CD4-positive, alpha-beta memory T cell (primary cell): ENCODE measurements around the gene EML6. TPM values are rescaled to one million over a fixed set of nuclear protein-coding genes. Genes with fewer than 3 reads are reported as not detected.
A peak's percentile ranks its signal among the peaks of the same experiment; 100 is the strongest.

ENCODE experiments used
- CTCF ChIA-PET: fragments of 350-600 bp; sonication (Branson Sonifier 250); formaldehyde crosslinking; loops from one replicate; lab custom pipeline; 2021; ENCODE audit warnings: inconsistent platforms; ENCODE audit not compliant: partially characterized antibody; lab: Charles Lee
- POLR2A ChIA-PET: fragments of 350-600 bp; sonication (Branson Sonifier 250); formaldehyde crosslinking; loops from one replicate; lab custom pipeline; 2021; ENCODE audit not compliant: partially characterized antibody; lab: Charles Lee
- DNase-seq, 5 donors: peaks; one replicate each; pipeline versions ENCODE4 v3.0.0 to v3.0.0-alpha.2; 2020 to 2022; ENCODE audit warnings: mixed read lengths in 1 of 5
- H3K27ac ChIP-seq: one replicate; pipeline ENCODE4 v1.7.0; 2013; ENCODE audit warnings: low read depth, low read length
- H3K27me3 ChIP-seq: 2 replicates; pipeline ENCODE4 v1.7.0; 2013; ENCODE audit warnings: mild to moderate bottlenecking, low read length, moderate library complexity; ENCODE audit not compliant: insufficient read depth
- H3K36me3 ChIP-seq: 2 replicates; pipeline ENCODE4 v1.7.0; 2013; ENCODE audit warnings: mild to moderate bottlenecking, low read length, moderate library complexity; ENCODE audit not compliant: insufficient read depth
- H3K4me1 ChIP-seq: 2 replicates; pipeline ENCODE4 v1.7.0; 2013; ENCODE audit warnings: mild to moderate bottlenecking, low read length, moderate library complexity; ENCODE audit not compliant: insufficient read depth
- H3K4me3 ChIP-seq, 2 donors: one replicate each; pipeline ENCODE4 v1.7.0; 2013; ENCODE audit warnings: low read length in 2 of 2, mild to moderate bottlenecking in 1 of 2
- H3K9me3 ChIP-seq, 2 donors: one replicate each; pipeline ENCODE4 v1.7.0; 2013; ENCODE audit warnings: low read length in 2 of 2, control low read depth in 1 of 2; ENCODE audit not compliant: control insufficient read depth in 1 of 2
- H3K27ac Mint-ChIP-seq, 7 donors: one replicate each; pipeline ENCODE4 v1.8.0; 2020 to 2021; ENCODE audit warnings: mixed read lengths in 7 of 7, mild to moderate bottlenecking in 6 of 7, inconsistent platforms in 3 of 7, moderate library complexity in 3 of 7
- H3K27me3 Mint-ChIP-seq, 2 donors: one replicate each; pipeline ENCODE4 v1.8.0; 2020 to 2021; ENCODE audit warnings: mixed read lengths in 2 of 2
- H3K36me3 Mint-ChIP-seq, 2 donors: one replicate each; pipeline ENCODE4 v1.8.0; 2020 to 2021; ENCODE audit warnings: mixed read lengths in 2 of 2, inconsistent platforms in 1 of 2, mild to moderate bottlenecking in 1 of 2
- H3K4me1 Mint-ChIP-seq, 4 donors: one replicate each; pipeline ENCODE4 v1.8.0; 2020 to 2021; ENCODE audit warnings: mixed read lengths in 4 of 4, mild to moderate bottlenecking in 1 of 4
- H3K4me3 Mint-ChIP-seq, 8 donors: one replicate each; pipeline ENCODE4 v1.8.0; 2020 to 2021; ENCODE audit warnings: mixed read lengths in 8 of 8, mild to moderate bottlenecking in 7 of 8, moderate library complexity in 6 of 8, inconsistent platforms in 3 of 8
- H3K9me3 Mint-ChIP-seq, 8 donors: one replicate each; pipeline ENCODE4 v1.8.0; 2020 to 2021; ENCODE audit warnings: mixed read lengths in 8 of 8, mild to moderate bottlenecking in 5 of 8, inconsistent platforms in 3 of 8, moderate library complexity in 1 of 8
- intact Hi-C: fragments of 100-400 bp; cut with micrococcal nuclease; formaldehyde crosslinking; loops from one replicate; pipeline ENCODE4 v1.15.1; 2023
- polyA plus RNA-seq, 2 donors: library from polyadenylated mRNA; unstranded; fragments of 300-500 nt; fragmentation: Illumina TruSeq; gene quantifications; one replicate each; pipeline ENCODE4 v1.2.3, GENCODE V29; 2021
- total RNA-seq, 2 experiments: library from RNA; stranded (reverse); gene quantifications; one replicate each; pipeline ENCODE4 v1.2.3, GENCODE V29; 2021

Gene EML6
- total and polyA plus RNA-seq, 4 experiments from 2014 or later, result 0.02 to 3.9 (median 1.8) TPM; not detected in 1

DNA sequence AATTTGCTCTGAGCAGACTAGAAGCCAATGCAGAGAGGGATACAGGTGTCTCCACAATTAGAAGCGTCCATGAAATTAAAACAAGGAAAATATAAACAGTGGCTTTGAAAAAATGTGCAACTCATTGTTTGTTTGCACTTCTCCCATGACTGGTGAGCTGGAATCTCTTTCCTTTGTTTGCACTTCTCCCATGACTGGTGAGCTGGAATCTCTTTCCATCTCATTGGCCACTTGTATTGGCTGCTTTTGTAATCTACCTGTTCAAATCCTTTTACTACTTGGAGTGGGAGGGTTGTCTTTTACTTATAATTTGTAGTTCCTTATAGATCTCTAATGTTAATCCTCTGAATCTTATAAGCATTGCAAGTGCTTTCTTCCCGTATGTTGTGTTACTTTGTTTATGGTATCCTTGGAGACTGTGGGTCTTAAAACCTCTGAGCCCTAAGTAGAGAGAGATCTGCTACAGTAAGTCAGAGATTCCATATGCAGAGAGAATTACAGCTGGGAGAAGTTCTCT is 232.7 kb downstream of the EML6 start:
- Mint-ChIP-seq H3K9me3 (peaks cover 0 to 2% (median 0%) of the 10 kb centered on the region in 8 donors), H3K36me3 (no peaks in the 10 kb centered on the region), H3K4me3 (no peak overlapping the region), H3K27ac (peak overlapping the region in 1 of 7 donors; percentile 46), H3K27me3 (no peaks in the 10 kb centered on the region), H3K4me1 (peaks cover 0 to 7% (median 4%) of the 10 kb centered on the region in 4 donors)
- no peaks in the 10 kb centered on the region for H3K27me3 ChIP-seq
- intact Hi-C loops, result no loop called here
- ChIA-PET CTCF (interaction anchor here (1.2 kb wide), 2 partner anchors 9 to 212 kb away, joined by 3 read pairs; no protein-coding TSS in a partner anchor), POLR2A (interaction anchor here (0.8 kb wide), 1 partner anchor 9 kb away, joined by 3 read pairs; no protein-coding TSS in a partner anchor)
- H3K4me3 ChIP-seq, result no peak overlapping the region
- no peaks in the 10 kb centered on the region for H3K36me3 ChIP-seq
- H3K27ac ChIP-seq, result no peak overlapping the region
- H3K9me3 ChIP-seq, result no peaks in the 10 kb centered on the region
- DNase-seq, result no peak
- no peaks in the 10 kb centered on the region for H3K4me1 ChIP-seq

DNA sequence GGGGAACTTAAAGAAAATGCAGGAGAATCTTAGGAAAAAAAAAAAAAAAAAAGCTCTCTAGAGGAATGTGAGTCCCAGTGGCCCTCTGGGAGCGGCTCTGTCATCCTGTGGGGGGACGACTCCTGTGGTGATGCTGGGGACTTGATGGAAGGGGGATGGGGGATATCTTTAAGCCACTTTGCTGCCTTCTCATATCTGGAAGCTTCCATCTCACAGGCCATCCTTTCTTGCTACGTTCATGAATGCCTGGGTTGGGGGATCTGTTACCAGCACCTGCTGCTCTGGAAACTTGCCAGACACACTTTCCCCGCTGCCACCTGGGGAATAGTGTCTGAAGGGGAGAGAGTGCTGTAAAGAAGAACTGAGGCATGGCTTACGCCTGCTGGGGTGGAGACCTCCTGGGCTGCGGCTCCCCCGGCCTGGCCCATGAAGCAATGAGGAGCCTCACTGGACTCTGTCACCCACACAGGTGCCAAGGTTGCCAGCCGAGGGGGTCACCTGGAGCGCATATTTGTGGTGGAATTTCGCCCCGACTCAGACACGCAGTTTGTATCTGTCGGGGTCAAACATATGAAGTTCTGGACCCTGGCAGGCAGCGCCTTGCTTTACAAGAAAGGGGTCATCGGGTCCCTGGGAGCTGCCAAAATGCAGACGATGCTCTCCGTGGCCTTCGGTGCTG is 234.0 kb downstream of the EML6 start:
- H3K4me3 ChIP-seq, result no peak overlapping the region
- no peaks in the 10 kb centered on the region for H3K36me3 ChIP-seq
- H3K9me3 ChIP-seq, result no peaks in the 10 kb centered on the region
- H3K4me1 ChIP-seq, result no peaks in the 10 kb centered on the region
- ChIA-PET CTCF (interaction anchor here (1.2 kb wide), 1 partner anchor 211 kb away, joined by 3 read pairs; no protein-coding TSS in a partner anchor), POLR2A (interaction anchor here (1.0 kb wide), 1 partner anchor 8 kb away, joined by 5 read pairs; no protein-coding TSS in a partner anchor)
- no peaks in the 10 kb centered on the region for H3K27me3 ChIP-seq
- no peak overlapping the region for H3K27ac ChIP-seq
- no peak overlapping the region for H3K4me3 Mint-ChIP-seq
- no peaks in the 10 kb centered on the region for H3K27me3 Mint-ChIP-seq
- H3K9me3 Mint-ChIP-seq, result no peaks in the 10 kb centered on the region
- H3K36me3 Mint-ChIP-seq, result no peaks in the 10 kb centered on the region
- DNase-seq, result no peak
- H3K27ac Mint-ChIP-seq, result no peak overlapping the region
- intact Hi-C loops, result no loop called here
- H3K4me1 Mint-ChIP-seq, result peaks cover 3 to 7% (median 3%) of the 10 kb centered on the region in 4 donors

DNA sequence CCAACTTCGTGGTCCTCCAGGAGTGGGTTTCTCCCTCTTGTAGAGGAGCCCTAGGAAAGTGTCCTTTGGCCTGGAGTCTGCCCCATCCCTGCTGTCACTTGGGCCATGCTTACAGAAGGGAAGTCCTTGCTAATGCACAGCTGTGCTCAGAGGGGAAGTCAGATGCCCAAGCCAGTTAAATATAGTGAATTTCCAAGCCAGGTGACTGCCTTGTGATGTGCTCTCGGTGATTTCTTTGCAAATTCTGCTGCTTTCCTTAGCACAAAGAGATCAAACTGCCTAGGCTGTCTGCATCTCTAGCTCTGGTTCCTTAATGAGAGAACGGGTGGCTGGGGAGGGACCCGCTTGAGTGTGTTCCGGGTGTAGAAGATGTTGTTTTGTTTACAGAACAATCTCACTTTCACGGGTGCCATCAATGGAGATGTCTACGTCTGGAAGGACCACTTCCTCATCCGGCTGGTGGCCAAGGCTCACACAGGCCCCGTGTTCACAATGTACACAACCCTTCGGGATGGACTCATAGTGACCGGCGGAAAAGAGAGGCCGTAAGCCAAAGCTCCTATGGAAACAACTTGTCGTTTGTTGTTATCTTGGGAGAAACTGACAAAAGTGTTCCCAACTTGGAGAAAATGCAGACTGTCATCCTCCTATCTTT is 235.4 kb downstream of the EML6 start:
- CTCF ChIA-PET, result no interaction called here
- H3K4me1 Mint-ChIP-seq, result peaks cover 5 to 12% (median 6%) of the 10 kb centered on the region in 4 donors
- intact Hi-C loops, result no loop called here
- no peak overlapping the region for H3K4me3 ChIP-seq
- POLR2A ChIA-PET, result no interaction called here
- no peak overlapping the region for H3K4me3 Mint-ChIP-seq
- H3K27ac Mint-ChIP-seq, result peak overlapping the region in 1 of 7 donors; percentile 26
- DNase-seq, result no peak
- no peaks in the 10 kb centered on the region for H3K36me3 ChIP-seq
- H3K36me3 Mint-ChIP-seq, result no peaks in the 10 kb centered on the region
- no peaks in the 10 kb centered on the region for H3K27me3 ChIP-seq
- H3K9me3 ChIP-seq, result no peaks in the 10 kb centered on the region
- no peaks in the 10 kb centered on the region for H3K9me3 Mint-ChIP-seq
- no peaks in the 10 kb centered on the region for H3K27me3 Mint-ChIP-seq
- H3K27ac ChIP-seq, result no peak overlapping the region
- H3K4me1 ChIP-seq, result peaks cover 5% of the 10 kb centered on the region

DNA sequence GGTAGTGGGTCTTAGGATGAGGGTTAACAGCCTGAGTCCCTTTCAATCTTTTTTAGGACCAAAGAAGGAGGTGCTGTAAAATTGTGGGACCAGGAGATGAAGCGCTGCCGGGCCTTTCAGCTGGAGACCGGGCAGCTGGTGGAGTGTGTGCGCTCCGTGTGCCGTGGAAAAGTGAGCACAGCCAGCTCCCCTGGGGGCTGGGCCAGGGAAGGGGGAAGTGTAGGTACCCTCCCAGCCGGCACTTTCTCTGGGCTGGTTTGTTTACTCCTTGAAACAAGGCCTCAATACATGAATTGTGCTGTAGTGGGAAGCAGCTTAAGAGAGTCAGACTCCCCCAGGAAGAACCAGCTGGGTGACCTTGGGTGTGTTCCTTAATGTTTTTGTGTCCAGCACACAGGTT is 236.7 kb downstream of the EML6 start:
- H3K4me1 ChIP-seq, result peaks cover 19% of the 10 kb centered on the region
- POLR2A ChIA-PET, result no interaction called here
- CTCF ChIA-PET, result interaction anchor here (2.1 kb wide), 1 partner anchor 9 kb away, joined by 4 read pairs; no protein-coding TSS in a partner anchor
- no peaks in the 10 kb centered on the region for H3K36me3 ChIP-seq
- peaks cover 16 to 25% (median 19%) of the 10 kb centered on the region in 4 donors for H3K4me1 Mint-ChIP-seq
- no peaks in the 10 kb centered on the region for H3K9me3 ChIP-seq
- H3K27me3 ChIP-seq, result no peaks in the 10 kb centered on the region
- no peak overlapping the region for H3K4me3 ChIP-seq
- DNase-seq, result no peak
- no peaks in the 10 kb centered on the region for H3K9me3 Mint-ChIP-seq
- H3K27ac ChIP-seq, result no peak overlapping the region
- peak overlapping the region in 1 of 7 donors; percentile 19 for H3K27ac Mint-ChIP-seq
- H3K4me3 Mint-ChIP-seq, result no peak overlapping the region
- H3K27me3 Mint-ChIP-seq, result no peaks in the 10 kb centered on the region
- intact Hi-C loops, result no loop called here
- H3K36me3 Mint-ChIP-seq, result no peaks in the 10 kb centered on the region

DNA sequence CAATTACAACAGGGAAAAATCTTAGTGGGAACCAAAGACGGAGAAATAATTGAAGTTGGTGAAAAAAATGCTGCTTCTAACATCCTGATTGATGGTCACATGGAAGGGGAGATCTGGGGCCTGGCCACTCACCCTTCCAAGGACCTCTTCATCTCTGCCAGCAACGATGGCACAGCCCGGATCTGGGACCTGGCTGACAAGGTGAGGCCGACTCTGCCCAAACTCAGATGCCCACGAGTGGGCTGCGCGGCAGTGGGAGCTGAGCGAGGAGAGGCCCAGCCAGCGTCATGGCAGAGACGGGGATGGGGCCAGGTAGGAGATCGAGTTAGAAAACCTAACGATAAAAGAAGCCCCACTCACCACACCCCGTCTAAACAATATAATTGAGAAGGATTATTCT is 239.0 kb downstream of the EML6 start:
- H3K36me3 ChIP-seq, result no peaks in the 10 kb centered on the region
- H3K27ac Mint-ChIP-seq, result peak overlapping the region in 3 of 7 donors; percentile 6 to 32 (median 14)
- H3K9me3 ChIP-seq, result peaks cover 0 to 5% of the 10 kb centered on the region in 2 donors
- no peak overlapping the region for H3K4me3 ChIP-seq
- peaks cover 0 to 10% (median 2%) of the 10 kb centered on the region in 8 donors for H3K9me3 Mint-ChIP-seq
- no peaks in the 10 kb centered on the region for H3K27me3 ChIP-seq
- DNase-seq, result no peak
- no peak overlapping the region for H3K27ac ChIP-seq
- no peak overlapping the region for H3K4me3 Mint-ChIP-seq
- POLR2A ChIA-PET, result no interaction called here
- H3K4me1 Mint-ChIP-seq, result peaks cover 30 to 48% (median 39%) of the 10 kb centered on the region in 4 donors
- CTCF ChIA-PET, result no interaction called here
- H3K27me3 Mint-ChIP-seq, result no peaks in the 10 kb centered on the region
- peaks cover 5 to 13% of the 10 kb centered on the region in 2 donors for H3K36me3 Mint-ChIP-seq
- peaks cover 37% of the 10 kb centered on the region for H3K4me1 ChIP-seq
- intact Hi-C loops, result no loop called here

DNA sequence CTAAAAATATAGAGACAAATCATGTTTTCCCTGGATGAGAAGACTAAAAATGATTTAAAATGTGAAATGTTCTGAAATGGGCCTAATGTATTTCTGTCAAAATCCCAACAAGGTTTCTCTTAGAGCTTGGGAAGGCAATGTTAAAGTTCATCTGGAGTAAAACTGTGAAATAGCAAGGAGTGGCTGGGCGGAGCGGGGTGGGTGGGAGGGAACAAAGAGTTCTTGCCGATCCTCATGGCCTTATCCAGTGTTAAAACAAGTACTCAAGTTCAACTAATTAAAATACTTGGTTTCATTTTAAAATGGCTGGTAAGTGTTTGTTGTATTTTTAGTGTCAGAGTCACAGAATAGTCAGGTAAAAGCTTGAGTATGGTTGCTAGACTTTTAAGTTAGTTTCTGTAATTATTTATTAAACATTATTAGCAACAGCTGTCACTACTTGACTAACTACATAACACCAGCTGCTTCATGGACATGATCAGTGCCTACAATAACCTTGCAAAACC is 239.5 kb downstream of the EML6 start:
- ChIA-PET CTCF (no interaction called here), POLR2A (no interaction called here)
- no peak overlapping the region for H3K27ac ChIP-seq
- H3K27ac Mint-ChIP-seq, result peak overlapping the region in 3 of 7 donors; percentile 14 to 66 (median 32)
- peaks cover 0 to 5% of the 10 kb centered on the region in 2 donors for H3K9me3 ChIP-seq
- H3K27me3 ChIP-seq, result no peaks in the 10 kb centered on the region
- peaks cover 30 to 53% (median 40%) of the 10 kb centered on the region in 4 donors for H3K4me1 Mint-ChIP-seq
- H3K36me3 ChIP-seq, result no peaks in the 10 kb centered on the region
- no peak for DNase-seq
- intact Hi-C loops, result no loop called here
- peaks cover 0 to 10% (median 2%) of the 10 kb centered on the region in 8 donors for H3K9me3 Mint-ChIP-seq
- H3K4me3 ChIP-seq, result no peak overlapping the region
- no peak overlapping the region for H3K4me3 Mint-ChIP-seq
- peaks cover 6 to 18% of the 10 kb centered on the region in 2 donors for H3K36me3 Mint-ChIP-seq
- H3K27me3 Mint-ChIP-seq, result no peaks in the 10 kb centered on the region
- peaks cover 37% of the 10 kb centered on the region for H3K4me1 ChIP-seq

DNA sequence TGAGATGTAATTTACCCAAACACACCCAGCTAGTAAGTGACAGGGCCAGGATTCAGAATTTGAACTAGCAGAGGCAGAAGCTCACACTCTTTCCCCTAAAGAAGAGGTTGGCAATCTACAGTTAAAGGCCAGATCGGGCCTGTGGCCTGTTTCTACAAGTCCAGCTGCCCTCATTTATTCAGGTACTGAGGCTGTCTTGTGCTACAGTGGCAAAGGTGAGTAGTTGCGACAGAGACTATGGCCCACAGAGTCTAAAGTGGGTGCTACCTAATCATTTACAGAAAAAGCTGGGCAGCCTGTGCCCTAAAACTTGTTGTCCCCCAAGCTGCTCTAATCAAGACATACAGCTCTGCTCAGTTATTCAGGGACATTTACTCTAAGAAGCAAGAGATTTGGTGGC is 240.0 kb downstream of the EML6 start:
- H3K36me3 ChIP-seq, result no peaks in the 10 kb centered on the region
- Mint-ChIP-seq H3K4me3 (no peak overlapping the region), H3K36me3 (peaks cover 11 to 23% of the 10 kb centered on the region in 2 donors), H3K27ac (peak overlapping the region in 2 of 7 donors; percentile 66 to 91), H3K9me3 (peaks cover 0 to 10% (median 2%) of the 10 kb centered on the region in 8 donors), H3K4me1 (peaks cover 32 to 56% (median 40%) of the 10 kb centered on the region in 4 donors), H3K27me3 (no peaks in the 10 kb centered on the region)
- DNase-seq, result no peak
- H3K9me3 ChIP-seq, result peaks cover 0 to 5% of the 10 kb centered on the region in 2 donors
- POLR2A ChIA-PET, result no interaction called here
- no peak overlapping the region for H3K27ac ChIP-seq
- intact Hi-C loops, result no loop called here
- peaks cover 37% of the 10 kb centered on the region for H3K4me1 ChIP-seq
- CTCF ChIA-PET, result no interaction called here
- H3K27me3 ChIP-seq, result no peaks in the 10 kb centered on the region
- no peak overlapping the region for H3K4me3 ChIP-seq
